Measurements from ENCODE around the gene F10.
"Not testable (repeated sequence)": the region's sequence is repeated elsewhere in the genome, so short reads cannot be mapped to it uniquely, and the experiment has no call there.

Gene F10

GRCh38 chr13:113102302-113102701, 20.3 kb upstream of the F10 start:
- not testable (repeated sequence) for DNase-seq (ENCODE audit: low read depth in 2 of 2)

- no peak for DNase-seq (ENCODE audit: low read depth in 2 of 2)
Observed at GRCh38 chr13:113102727-113103126, 19.9 kb upstream of the F10 start.

- DNase-seq (ENCODE audit: low read depth in 2 of 2), result no peak
Observed at GRCh38 chr13:113103646-113104045, 19.0 kb upstream of the F10 start.

- DNase-seq (ENCODE audit: low read depth in 2 of 2), result no peak
Observed at GRCh38 chr13:113105032-113105920, 17.3 kb upstream of the F10 start, which contains the start of gene F7. TSS of gene F7 (plus strand) at chr13:113105791. CDS start at chr13:113105842, 51 bp downstream.

- no peak for DNase-seq (ENCODE audit: low read depth in 2 of 2)
Observed at GRCh38 chr13:113105921-113106452, 16.6 kb upstream of the F10 start.

- no peak for DNase-seq (ENCODE audit: low read depth in 2 of 2)
Observed at GRCh38 chr13:113106711-113107351, 15.8 kb upstream of the F10 start.

- not testable (repeated sequence) for DNase-seq (ENCODE audit: low read depth in 2 of 2)
Observed at GRCh38 chr13:113108521-113108920, 14.1 kb upstream of the F10 start.

GRCh38 chr13:113109151-113110047, 13.2 kb upstream of the F10 start:
- no peak for DNase-seq (ENCODE audit: low read depth in 2 of 2)

- peak in 1 of 2 donors; percentile 6 for DNase-seq (ENCODE audit: low read depth in 2 of 2)
Observed at GRCh38 chr13:113110048-113110851, 12.3 kb upstream of the F10 start.

GRCh38 chr13:113110852-113111315, 11.7 kb upstream of the F10 start:
- no peak for DNase-seq (ENCODE audit: low read depth in 2 of 2)

- not testable (repeated sequence) for DNase-seq (ENCODE audit: low read depth in 2 of 2)
Observed at GRCh38 chr13:113111821-113112220, 10.8 kb upstream of the F10 start.

- DNase-seq (ENCODE audit: low read depth in 2 of 2), result not testable (repeated sequence)
Observed at GRCh38 chr13:113112475-113112874, 10.1 kb upstream of the F10 start.

GRCh38 chr13:113112893-113113845, 9.4 kb upstream of the F10 start:
- no peak for DNase-seq (ENCODE audit: low read depth in 2 of 2)

- no peak for DNase-seq (ENCODE audit: low read depth in 2 of 2)
Observed at GRCh38 chr13:113113846-113114271, 8.7 kb upstream of the F10 start.

GRCh38 chr13:113114511-113115362, 7.9 kb upstream of the F10 start:
- no peak for DNase-seq (ENCODE audit: low read depth in 2 of 2)

GRCh38 chr13:113115363-113116205, 7.0 kb upstream of the F10 start:
- no peak for DNase-seq (ENCODE audit: low read depth in 2 of 2)

- DNase-seq (ENCODE audit: low read depth in 2 of 2), result no peak
Observed at GRCh38 chr13:113116206-113116800, 6.3 kb upstream of the F10 start.
